Activated naive CD8-positive, alpha-beta T cell treated with anti-CD3 and anti-CD28 coated beads for 36 hours (primary cell): Measurements from ENCODE around the gene SEC24B. TPM values are rescaled to one million over a fixed set of nuclear protein-coding genes. Genes with fewer than 3 reads are reported as not detected.

Experiments used
- DNase-seq: peaks from one replicate; pipeline ENCODE4 v3.0.0; 2021
- H3K27ac Mint-ChIP-seq: one replicate; pipeline ENCODE4 v1.8.0; 2022; ENCODE audit warnings: mild to moderate bottlenecking, moderate library complexity, mixed read lengths
- H3K27me3 Mint-ChIP-seq: one replicate; pipeline ENCODE4 v1.8.0; 2022; ENCODE audit warnings: mild to moderate bottlenecking, mixed read lengths
- H3K36me3 Mint-ChIP-seq: one replicate; pipeline ENCODE4 v1.8.0; 2021; ENCODE audit warnings: mild to moderate bottlenecking, mixed read lengths
- H3K4me1 Mint-ChIP-seq: one replicate; pipeline ENCODE4 v1.8.0; 2021; ENCODE audit warnings: mixed read lengths
- H3K4me3 Mint-ChIP-seq: one replicate; pipeline ENCODE4 v1.8.0; 2022; ENCODE audit warnings: mild to moderate bottlenecking, moderate library complexity, mixed read lengths
- H3K9me3 Mint-ChIP-seq: one replicate; pipeline ENCODE4 v1.8.0; 2022; ENCODE audit warnings: mixed read lengths
- total RNA-seq, 2 experiments: library from RNA; stranded (reverse); gene quantifications; one replicate each; pipeline ENCODE4 v1.2.3, GENCODE V29; 2021

The SEC24B gene
- total RNA-seq: 10 to 100 TPM; 22.9 to 23.9 TPM

DNA sequence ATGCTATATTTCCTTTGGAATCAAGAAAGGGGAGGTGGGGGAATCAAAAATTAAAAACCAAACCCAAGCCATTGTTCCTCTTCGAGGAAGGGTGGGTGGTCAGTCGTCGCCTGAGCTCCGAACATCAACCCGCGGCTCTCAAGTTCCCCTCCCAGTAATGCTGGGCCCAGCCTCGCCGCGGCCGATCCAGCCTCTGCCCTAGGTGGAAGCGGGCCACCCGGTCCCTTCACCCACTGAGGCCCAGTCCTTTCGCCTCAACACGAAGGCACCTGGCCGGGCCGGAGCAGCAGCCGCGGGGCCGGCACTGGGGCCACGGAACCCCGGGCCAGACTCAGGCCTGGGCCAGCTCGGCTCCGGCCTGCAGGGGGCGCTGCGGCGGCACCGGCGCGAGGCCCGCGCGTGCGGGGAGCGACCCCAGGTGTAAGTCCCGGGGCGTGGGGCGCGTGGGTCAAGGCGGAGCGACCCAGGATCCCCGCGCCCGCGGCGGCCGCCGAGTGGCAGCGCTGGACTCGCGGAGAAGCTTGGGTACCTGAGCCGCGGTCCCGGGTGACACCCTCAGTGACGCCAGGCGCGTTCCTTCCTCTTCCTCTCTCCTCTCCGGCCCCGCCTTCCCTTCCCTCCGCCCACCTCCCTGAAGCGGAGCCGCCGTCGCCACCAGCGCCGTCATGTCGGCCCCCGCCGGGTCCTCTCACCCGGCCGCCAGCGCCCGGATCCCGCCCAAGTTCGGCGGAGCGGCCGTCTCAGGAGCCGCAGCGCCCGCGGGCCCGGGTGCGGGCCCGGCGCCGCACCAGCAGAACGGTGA lies at the start of gene SEC24B:
TSS of gene SEC24B (plus strand) at position 611 of the 802 bp plus-strand sequence. CDS start at position 666, 55 bp downstream.
- H3K4me1 Mint-ChIP-seq: peaks cover 49% of the 10 kb centered on the region
- H3K4me3 Mint-ChIP-seq: peak within 1 kb of the TSS; percentile 86
- no peaks in the 10 kb centered on the region for H3K27me3 Mint-ChIP-seq
- peaks cover 19% of the 10 kb centered on the region for H3K36me3 Mint-ChIP-seq
- peak; percentile 88 for DNase-seq
- peak within 1 kb of the TSS; percentile 85 for H3K27ac Mint-ChIP-seq
- no peaks in the 10 kb centered on the region for H3K9me3 Mint-ChIP-seq

GRCh38 chr4:109383823-109384222 lies 49.8 kb upstream of the SEC24B start:
- Mint-ChIP-seq H3K4me3 (no peak overlapping the region), H3K4me1 (no peaks in the 10 kb centered on the region), H3K9me3 (no peaks in the 10 kb centered on the region), H3K27ac (no peak overlapping the region), H3K36me3 (no peaks in the 10 kb centered on the region), H3K27me3 (peaks cover 17% of the 10 kb centered on the region)
- DNase-seq: no peak

- Mint-ChIP-seq H3K9me3 (no peaks in the 10 kb centered on the region), H3K27me3 (peaks cover 20% of the 10 kb centered on the region), H3K4me3 (no peak overlapping the region), H3K27ac (no peak overlapping the region), H3K4me1 (peaks cover 2% of the 10 kb centered on the region), H3K36me3 (no peaks in the 10 kb centered on the region)
- DNase-seq: no peak
Observed at GRCh38 chr4:109385260-109385659, 48.4 kb upstream of the SEC24B start.

DNA sequence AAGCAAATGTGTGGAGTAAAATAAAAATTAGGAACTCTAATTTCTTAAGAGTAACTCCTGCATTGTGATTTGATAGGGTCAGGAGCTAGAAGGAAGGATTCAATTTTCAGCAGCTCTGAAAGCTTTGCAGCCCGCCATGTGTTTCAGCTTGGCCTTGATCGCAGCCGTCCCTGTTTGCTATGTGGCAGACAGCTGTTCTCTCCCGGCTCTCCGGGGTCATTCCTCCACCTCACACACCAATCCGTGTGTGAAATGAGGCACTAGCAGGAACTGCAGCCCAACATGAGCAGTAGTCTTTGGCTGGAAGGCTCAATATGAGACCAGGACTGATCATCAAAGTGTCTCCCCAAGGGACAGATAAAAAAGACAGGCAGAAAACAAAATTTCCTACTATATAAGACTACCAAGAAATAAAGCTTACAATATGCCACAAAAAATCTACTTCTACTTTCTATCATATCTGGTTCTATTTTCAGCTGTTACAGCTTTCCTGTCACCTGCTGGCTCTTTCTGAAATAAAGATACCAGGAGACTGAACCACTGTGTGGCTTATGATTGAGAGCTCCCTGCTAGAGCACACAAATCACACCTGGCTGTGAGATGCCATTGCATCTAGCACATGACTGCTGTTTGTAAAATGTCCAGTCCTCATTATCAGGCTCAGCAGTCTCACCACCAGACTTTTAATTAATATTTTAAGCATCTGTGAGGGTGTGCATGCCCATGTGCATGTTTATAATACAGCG lies 44.1 kb upstream of the SEC24B start:
- peaks cover 24% of the 10 kb centered on the region for H3K27me3 Mint-ChIP-seq
- peaks cover 8% of the 10 kb centered on the region for H3K4me1 Mint-ChIP-seq
- no peaks in the 10 kb centered on the region for H3K9me3 Mint-ChIP-seq
- no peak overlapping the region for H3K27ac Mint-ChIP-seq
- no peak overlapping the region for H3K4me3 Mint-ChIP-seq
- no peaks in the 10 kb centered on the region for H3K36me3 Mint-ChIP-seq
- no peak for DNase-seq

DNA sequence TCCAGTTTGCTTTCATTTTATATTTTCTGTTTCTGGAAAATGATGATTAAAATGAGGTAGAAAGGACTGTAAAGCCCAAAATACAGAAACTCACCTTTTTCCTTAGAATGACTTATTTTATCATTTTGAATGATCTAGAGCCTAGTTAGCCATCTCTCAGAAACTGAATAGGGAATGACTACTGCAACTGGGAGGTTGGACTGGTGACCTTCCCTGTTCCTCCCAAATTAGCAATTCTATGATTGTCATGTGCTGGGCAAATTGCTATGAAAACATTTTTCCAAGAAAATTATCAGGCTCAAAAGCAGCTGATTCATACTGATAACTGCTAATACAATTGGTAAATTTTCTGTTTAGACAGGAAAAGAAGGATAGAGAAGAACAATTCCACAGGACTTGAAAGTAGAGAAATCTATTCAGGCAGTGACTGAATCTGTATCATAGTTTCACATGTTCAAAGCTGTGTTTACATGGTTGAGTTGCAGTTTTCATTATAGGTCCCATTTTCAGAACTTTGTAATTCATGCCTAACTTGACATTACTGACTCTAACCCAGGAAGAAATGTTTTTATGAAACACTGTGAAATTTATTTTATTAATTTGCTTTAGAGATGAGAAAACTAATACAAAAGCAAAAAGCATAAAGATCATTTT lies 43.4 kb upstream of the SEC24B start:
- Mint-ChIP-seq H3K4me1 (peaks cover 8% of the 10 kb centered on the region), H3K27me3 (peaks cover 23% of the 10 kb centered on the region), H3K9me3 (no peaks in the 10 kb centered on the region), H3K36me3 (no peaks in the 10 kb centered on the region), H3K27ac (no peak overlapping the region), H3K4me3 (no peak overlapping the region)
- DNase-seq: no peak

DNA sequence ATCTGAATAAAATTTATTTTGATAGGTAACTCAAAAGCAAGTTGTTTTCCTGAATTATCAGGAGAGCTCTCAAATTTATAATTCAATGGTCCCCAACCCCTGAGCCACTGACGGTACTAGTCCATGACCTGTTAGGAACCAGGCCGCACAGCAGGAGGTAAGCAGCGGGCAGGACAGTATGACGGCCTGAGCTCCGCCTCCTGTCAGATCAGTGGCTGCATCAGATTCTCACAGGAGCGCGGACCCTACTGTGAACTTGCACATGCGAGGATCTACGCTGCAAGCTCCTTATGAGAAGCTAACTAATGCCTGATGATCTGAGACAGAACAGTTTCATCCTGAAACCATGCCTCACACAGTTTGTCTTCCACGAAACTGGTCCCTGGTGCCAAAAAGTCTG lies 37.9 kb upstream of the SEC24B start:
- Mint-ChIP-seq H3K27me3 (peaks cover 4% of the 10 kb centered on the region), H3K27ac (no peak overlapping the region), H3K4me1 (peaks cover 2% of the 10 kb centered on the region), H3K4me3 (no peak overlapping the region), H3K36me3 (no peaks in the 10 kb centered on the region), H3K9me3 (no peaks in the 10 kb centered on the region)
- no peak for DNase-seq

DNA sequence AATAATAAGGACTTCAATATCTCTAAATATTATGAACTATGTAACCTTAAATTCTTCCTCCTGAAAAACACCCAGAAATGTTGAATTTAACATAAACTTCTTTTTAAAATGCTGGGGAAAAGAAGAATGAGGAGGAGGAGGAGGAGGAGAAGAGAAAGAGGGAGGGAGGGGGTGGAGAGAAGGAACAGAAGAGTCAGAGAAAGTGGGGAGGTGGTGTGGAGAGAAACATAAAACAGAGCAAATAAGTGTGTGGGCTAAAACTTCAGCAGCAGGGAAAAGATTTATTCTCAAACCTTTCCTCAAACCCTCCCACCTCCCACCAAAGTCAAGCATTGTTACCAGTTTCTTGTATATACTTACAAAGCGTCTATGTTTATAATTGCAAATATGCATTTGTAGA lies 34.7 kb upstream of the SEC24B start:
- DNase-seq: no peak

GRCh38 chr4:109406337-109406931 lies 27.2 kb upstream of the SEC24B start:
- peak; percentile 4 for DNase-seq
- Mint-ChIP-seq H3K36me3 (no peaks in the 10 kb centered on the region), H3K4me3 (no peak overlapping the region)

More for the DNA sequence above, 34.7 kb upstream of the SEC24B start:
- peaks cover under 1% of the 10 kb centered on the region for H3K27me3 Mint-ChIP-seq
- H3K4me1 Mint-ChIP-seq: peaks cover 5% of the 10 kb centered on the region
- no peak overlapping the region for H3K27ac Mint-ChIP-seq
- no peaks in the 10 kb centered on the region for H3K9me3 Mint-ChIP-seq
- no peaks in the 10 kb centered on the region for H3K36me3 Mint-ChIP-seq
- H3K4me3 Mint-ChIP-seq: no peak overlapping the region

GRCh38 chr4:109407027-109407737 lies 26.4 kb upstream of the SEC24B start:
- Mint-ChIP-seq H3K36me3 (no peaks in the 10 kb centered on the region), H3K9me3 (no peaks in the 10 kb centered on the region), H3K27ac (no peak overlapping the region), H3K4me1 (no peaks in the 10 kb centered on the region), H3K4me3 (no peak overlapping the region), H3K27me3 (peaks cover 4% of the 10 kb centered on the region)
- no peak for DNase-seq

More at GRCh38 chr4:109406337-109406931, 27.2 kb upstream of the SEC24B start:
- Mint-ChIP-seq H3K9me3 (no peaks in the 10 kb centered on the region), H3K27me3 (peaks cover 4% of the 10 kb centered on the region), H3K4me1 (peaks cover 5% of the 10 kb centered on the region), H3K27ac (no peak overlapping the region)

DNA sequence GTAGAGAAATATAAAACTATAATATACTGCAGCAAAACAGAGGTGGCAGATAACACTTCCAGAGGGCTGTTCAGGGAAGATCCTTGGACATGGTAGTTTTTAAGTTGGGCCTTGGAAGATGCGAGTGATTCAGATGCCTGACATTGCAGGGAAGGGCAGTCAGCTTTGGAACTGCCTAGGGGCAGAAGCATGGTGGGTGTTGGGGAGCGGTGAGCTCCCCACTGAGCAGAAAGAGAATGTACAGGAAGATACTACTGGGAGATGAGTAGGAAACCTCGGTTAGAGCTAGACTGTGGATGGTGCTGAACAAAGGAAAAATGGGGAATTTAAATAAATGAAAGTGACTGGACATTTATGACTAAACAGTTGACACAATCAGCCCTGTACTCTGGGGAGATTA lies 24.9 kb upstream of the SEC24B start:
- Mint-ChIP-seq H3K27me3 (peaks cover 4% of the 10 kb centered on the region), H3K36me3 (no peaks in the 10 kb centered on the region), H3K4me3 (no peak overlapping the region), H3K4me1 (no peaks in the 10 kb centered on the region), H3K9me3 (no peaks in the 10 kb centered on the region), H3K27ac (no peak overlapping the region)
- no peak for DNase-seq

GRCh38 chr4:109410226-109410625 lies 23.4 kb upstream of the SEC24B start:
- DNase-seq: no peak
- no peaks in the 10 kb centered on the region for H3K4me1 Mint-ChIP-seq

GRCh38 chr4:109410776-109411175 lies 22.8 kb upstream of the SEC24B start:
- Mint-ChIP-seq H3K36me3 (no peaks in the 10 kb centered on the region), H3K4me1 (no peaks in the 10 kb centered on the region), H3K9me3 (no peaks in the 10 kb centered on the region), H3K27ac (no peak overlapping the region), H3K27me3 (no peaks in the 10 kb centered on the region), H3K4me3 (no peak overlapping the region)
- DNase-seq: no peak

More at GRCh38 chr4:109410226-109410625, 23.4 kb upstream of the SEC24B start:
- no peaks in the 10 kb centered on the region for H3K9me3 Mint-ChIP-seq
- H3K36me3 Mint-ChIP-seq: no peaks in the 10 kb centered on the region
- H3K4me3 Mint-ChIP-seq: no peak overlapping the region
- no peak overlapping the region for H3K27ac Mint-ChIP-seq
- no peaks in the 10 kb centered on the region for H3K27me3 Mint-ChIP-seq

DNA sequence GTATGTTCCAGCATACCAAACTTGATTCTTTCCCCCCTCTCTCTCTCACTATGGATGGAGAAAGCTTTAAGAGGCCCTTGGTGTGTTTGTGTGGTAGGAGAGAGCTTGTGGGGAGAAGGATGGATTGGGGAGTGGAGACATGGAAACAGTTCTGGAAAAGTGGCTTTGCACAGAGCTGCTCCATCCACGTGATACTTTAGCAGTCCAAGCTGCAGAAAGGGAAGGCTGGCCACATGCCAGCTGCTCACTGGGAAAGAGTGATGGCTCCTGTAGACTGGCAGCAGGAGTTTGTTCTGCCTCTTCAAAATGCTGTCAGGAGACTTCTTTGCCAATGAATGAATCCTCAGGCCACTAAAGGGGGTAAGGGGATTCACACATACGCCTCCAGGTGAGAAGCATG lies 21.7 kb upstream of the SEC24B start:
- no peak for DNase-seq
- H3K9me3 Mint-ChIP-seq: no peaks in the 10 kb centered on the region
- H3K4me3 Mint-ChIP-seq: no peak overlapping the region
- no peaks in the 10 kb centered on the region for H3K36me3 Mint-ChIP-seq
- H3K4me1 Mint-ChIP-seq: no peaks in the 10 kb centered on the region
- no peak overlapping the region for H3K27ac Mint-ChIP-seq
- no peaks in the 10 kb centered on the region for H3K27me3 Mint-ChIP-seq

GRCh38 chr4:109412776-109413175 lies 20.8 kb upstream of the SEC24B start:
- Mint-ChIP-seq H3K27me3 (no peaks in the 10 kb centered on the region), H3K36me3 (no peaks in the 10 kb centered on the region), H3K4me3 (no peak overlapping the region), H3K4me1 (no peaks in the 10 kb centered on the region), H3K9me3 (no peaks in the 10 kb centered on the region), H3K27ac (no peak overlapping the region)
- DNase-seq: no peak
